ENCODE data around the gene TFF2. TPM values are rescaled to one million over a fixed set of nuclear protein-coding genes. Genes with fewer than 3 reads are reported as not detected.

TFF2 gene
- total RNA-seq, 6 donors from 2014 or later = not detected

GRCh38 chr21:42346441-42346840 is 4.4 kb downstream of the TFF2 start:
- Histone ChIP-seq H3K36me3 (no peaks in the 10 kb centered on the region), H3K27ac (no peak overlapping the region), H3K4me1 (no peaks in the 10 kb centered on the region), H3K9me3 (no peaks in the 10 kb centered on the region), H3K4me3 (no peak overlapping the region), H3K27me3 (no peaks in the 10 kb centered on the region)
- ATAC-seq (ENCODE audit: low FRiP score in 2 of 2) (no peak), DNase-seq (no peak)
- TF ChIP-seq CTCF (IDR thresholded peaks at IDR 0.05) = no peak
- WGBS, 2 donors = 91 to 93% methylated on average over 9 of the region's 9 CpGs

- WGBS, 2 donors = 77 to 85% methylated on average over 4 of the region's 4 CpGs
- Histone ChIP-seq H3K4me3 (no peak overlapping the region), H3K27ac (no peak overlapping the region), H3K27me3 (no peaks in the 10 kb centered on the region), H3K36me3 (no peaks in the 10 kb centered on the region), H3K9me3 (no peaks in the 10 kb centered on the region), H3K4me1 (no peaks in the 10 kb centered on the region)
- ATAC-seq (ENCODE audit: low FRiP score in 2 of 2) (no peak), DNase-seq (no peak)
- TF ChIP-seq EP300 (IDR thresholded peaks at IDR 0.05) = no peak
- no peak for TF ChIP-seq POLR2AphosphoS5 (IDR thresholded peaks at IDR 0.05)
Observed at GRCh38 chr21:42344631-42345030, 6.2 kb downstream of the TFF2 start.

GRCh38 chr21:42343963-42344510 is 6.8 kb downstream of the TFF2 start:
- no peak for ATAC-seq (ENCODE audit: low FRiP score in 2 of 2)
- H3K36me3 ChIP-seq = no peaks in the 10 kb centered on the region
- WGBS, 2 donors = 86 to 92% methylated on average over 9 to 11 of the region's 11 CpGs
- TF ChIP-seq POLR2A (IDR thresholded peaks at IDR 0.05) (no peak), EP300 (IDR thresholded peaks at IDR 0.05) (no peak), CTCF (IDR thresholded peaks at IDR 0.05) (no peak), POLR2AphosphoS5 (IDR thresholded peaks at IDR 0.05) (no peak)
- H3K4me1 ChIP-seq = no peaks in the 10 kb centered on the region
- no peaks in the 10 kb centered on the region for H3K9me3 ChIP-seq
- no peak for DNase-seq
- no peak overlapping the region for H3K27ac ChIP-seq
- H3K27me3 ChIP-seq = no peaks in the 10 kb centered on the region
- no peak overlapping the region for H3K4me3 ChIP-seq

- TF ChIP-seq POLR2A (IDR thresholded peaks at IDR 0.05) (no peak), EP300 (IDR thresholded peaks at IDR 0.05) (no peak), POLR2AphosphoS5 (IDR thresholded peaks at IDR 0.05) (no peak), CTCF (IDR thresholded peaks at IDR 0.05) (no peak)
- Histone ChIP-seq H3K4me3 (no peak overlapping the region), H3K4me1 (peaks cover 0 to 2% (median under 1%) of the 10 kb centered on the region in 4 donors), H3K9me3 (no peaks in the 10 kb centered on the region), H3K36me3 (no peaks in the 10 kb centered on the region), H3K27ac (no peak overlapping the region), H3K27me3 (no peaks in the 10 kb centered on the region)
- no peak for DNase-seq
- ATAC-seq (ENCODE audit: low FRiP score in 2 of 2) = no peak
- 86 to 93% methylated on average over 6 of the region's 6 CpGs for WGBS, 2 donors
Observed at GRCh38 chr21:42343556-42343955, 7.2 kb downstream of the TFF2 start.

- no peak overlapping the region for H3K4me3 ChIP-seq
- H3K27me3 ChIP-seq = no peaks in the 10 kb centered on the region
- DNase-seq (no peak), ATAC-seq (ENCODE audit: low FRiP score in 2 of 2) (no peak)
- no peaks in the 10 kb centered on the region for H3K36me3 ChIP-seq
- peaks cover 0 to 7% (median 5%) of the 10 kb centered on the region in 4 donors for H3K4me1 ChIP-seq
- H3K27ac ChIP-seq = no peak overlapping the region
- 95 to 99% methylated on average over 8 to 10 of the region's 10 CpGs for WGBS, 2 donors
- no peak for TF ChIP-seq POLR2AphosphoS5 (IDR thresholded peaks at IDR 0.05)
- no peak for TF ChIP-seq EP300 (IDR thresholded peaks at IDR 0.05)
- TF ChIP-seq POLR2A (IDR thresholded peaks at IDR 0.05) = no peak
- no peak for TF ChIP-seq CTCF (IDR thresholded peaks at IDR 0.05)
- no peaks in the 10 kb centered on the region for H3K9me3 ChIP-seq
Observed at GRCh38 chr21:42343101-42343500, 7.7 kb downstream of the TFF2 start.
